Right forelimb (tissue), 1 donor: ENCODE results near the gene KIFC3.
A peak's percentile ranks its signal among the peaks of the same experiment; 100 is the strongest.
"Not testable (repeated sequence)": the region's sequence is repeated elsewhere in the genome, so short reads cannot be mapped to it uniquely, and the experiment has no call there.

Experiments
- DNase-seq: peaks from one replicate; pipeline ENCODE4 v3.0.0-alpha.2; 2018

KIFC3 gene

DNA sequence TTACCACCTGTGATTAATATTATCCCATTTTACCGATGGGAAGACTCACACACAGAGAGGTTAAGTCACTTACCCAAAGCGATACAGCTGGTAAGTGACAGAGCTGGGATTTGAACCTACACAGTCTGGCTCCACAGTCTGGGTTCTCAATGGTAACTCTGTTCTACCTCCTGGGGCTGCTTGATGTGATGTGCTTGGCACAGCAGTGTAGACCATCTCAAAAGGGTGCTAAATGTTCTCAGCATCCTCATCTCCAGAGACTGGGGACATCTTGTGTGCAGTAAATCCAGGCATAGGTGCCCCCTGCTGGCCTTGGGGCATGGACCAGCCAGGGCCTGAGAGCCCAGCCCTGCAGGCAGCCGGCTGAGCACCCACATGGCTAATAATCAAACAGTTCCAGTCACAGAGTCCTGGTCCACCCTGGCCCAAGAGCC lies 82.1 kb downstream of the KIFC3 start:
- peak; percentile 62 for DNase-seq

GRCh38 chr16:57714047-57714446 lies 88.2 kb downstream of the KIFC3 start:
- no peak for DNase-seq

GRCh38 chr16:57713596-57713995 lies 88.7 kb downstream of the KIFC3 start:
- no peak for DNase-seq

DNA sequence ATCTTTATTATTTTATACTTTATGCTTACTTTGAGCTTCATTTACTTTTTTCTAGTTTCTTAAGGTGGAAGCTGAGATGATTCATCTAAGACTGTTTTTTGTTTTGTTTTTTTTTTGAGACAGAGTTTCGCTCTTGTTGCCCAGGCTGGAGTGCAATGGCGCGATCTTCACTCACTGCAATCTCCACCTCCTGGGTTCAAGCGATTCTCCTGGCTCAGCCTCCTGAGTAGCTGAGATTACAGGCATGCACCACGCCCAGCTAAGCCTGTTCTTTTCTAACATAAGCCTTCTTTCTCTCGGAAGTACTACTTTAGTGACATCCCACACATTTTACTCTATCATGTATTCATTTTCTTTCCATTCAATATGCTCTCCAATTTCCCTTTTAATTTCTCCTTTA lies 89.7 kb downstream of the KIFC3 start:
- not testable (repeated sequence) for DNase-seq

GRCh38 chr16:57711993-57712392 lies 90.3 kb downstream of the KIFC3 start:
- DNase-seq, result no peak

DNA sequence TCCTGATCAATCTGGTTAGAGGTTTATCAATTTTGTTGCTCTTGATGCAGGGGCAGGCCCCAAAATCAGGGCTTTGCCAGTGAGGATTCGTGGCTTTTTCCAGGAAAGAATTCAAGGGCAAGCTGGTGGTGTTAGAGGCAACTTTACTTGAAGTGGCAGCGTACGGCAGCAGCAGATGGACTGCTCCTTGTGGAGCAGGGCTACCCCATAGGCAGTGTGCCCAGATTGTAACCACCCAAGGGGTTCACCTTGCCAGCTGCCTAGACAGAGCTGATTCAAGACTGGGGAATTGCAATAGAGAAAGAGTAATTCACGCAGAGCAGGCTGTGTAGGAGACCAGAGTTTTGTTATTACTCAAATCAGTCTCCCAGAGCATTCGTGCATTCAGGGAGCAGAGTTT lies 90.9 kb downstream of the KIFC3 start:
- no peak for DNase-seq

- DNase-seq, result no peak
These were observed 92.6 kb downstream of the KIFC3 start for GRCh38 chr16:57709663-57710062.
